ENCODE measurements around the gene NPC1.

DNA sequence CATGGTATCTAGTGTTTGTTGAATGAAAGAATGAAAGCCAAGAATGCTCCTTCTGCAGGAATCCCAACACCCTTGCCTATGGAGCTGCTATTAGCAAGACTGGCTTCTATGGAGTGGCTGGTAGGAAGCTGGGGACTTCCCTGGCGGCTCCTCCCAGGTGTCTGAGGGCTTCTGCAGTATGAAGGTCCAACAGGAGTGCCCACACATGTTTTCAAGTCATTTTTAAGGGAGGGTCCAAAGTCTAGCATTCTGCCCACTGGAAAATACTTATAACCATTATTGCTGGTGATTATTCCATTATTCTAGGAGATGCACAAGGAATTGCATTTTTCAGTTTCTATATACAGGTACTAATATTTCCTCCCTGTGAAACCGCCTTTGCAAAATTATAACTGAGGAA is 21.9 kb upstream of the NPC1 start:
- no peak for TF ChIP-seq GATA3 (IDR thresholded peaks at IDR 0.05; ENCODE audit: low read depth, low read length)
- no peak for TF ChIP-seq GATA2 (IDR thresholded peaks at IDR 0.05; ENCODE audit: low read depth, low read length)

Measured in SH-SY5Y (cell line).